Measurements from ENCODE around the gene SUPT7L. TPM values are rescaled to one million over a fixed set of nuclear protein-coding genes. Genes with fewer than 3 reads are reported as not detected.

SUPT7L gene
- total RNA-seq, 2 donors from 2014 or later, result 20.8 to 23.9 TPM

- Histone ChIP-seq H3K27ac (no peak overlapping the region), H3K36me3 (no peaks in the 10 kb centered on the region), H3K27me3 (no peaks in the 10 kb centered on the region), H3K9me3 (no peaks in the 10 kb centered on the region), H3K4me1 (peaks cover 6% of the 10 kb centered on the region), H3K4me3 (no peak overlapping the region), H3K9ac (ENCODE audit: low read depth in 2 of 2, low read length in 2 of 2) (no peak overlapping the region)
- intact Hi-C loops (cut with DNase I), result no loop called here
- no peak for DNase-seq
- TF ChIP-seq CTCF (IDR thresholded peaks at IDR 0.05), result no peak
Measured at GRCh38 chr2:27624943-27625342, 38.5 kb downstream of the SUPT7L start.

- Histone ChIP-seq H3K9ac (ENCODE audit: low read depth in 2 of 2, low read length in 2 of 2) (no peak overlapping the region), H3K9me3 (no peaks in the 10 kb centered on the region), H3K4me1 (no peaks in the 10 kb centered on the region), H3K27me3 (no peaks in the 10 kb centered on the region), H3K36me3 (no peaks in the 10 kb centered on the region), H3K27ac (no peak overlapping the region), H3K4me3 (no peak overlapping the region)
- DNase-seq, result no peak
- TF ChIP-seq CTCF (IDR thresholded peaks at IDR 0.05), result no peak
- intact Hi-C loops (cut with DNase I), result no loop called here
Measured at GRCh38 chr2:27622921-27623384, 40.5 kb downstream of the SUPT7L start.

GRCh38 chr2:27621524-27621923 is 41.9 kb downstream of the SUPT7L start:
- Histone ChIP-seq H3K36me3 (peaks cover 8% of the 10 kb centered on the region), H3K9ac (ENCODE audit: low read depth in 2 of 2, low read length in 2 of 2) (no peak overlapping the region), H3K9me3 (no peaks in the 10 kb centered on the region), H3K27ac (no peak overlapping the region), H3K4me1 (no peaks in the 10 kb centered on the region), H3K4me3 (no peak overlapping the region), H3K27me3 (no peaks in the 10 kb centered on the region)
- intact Hi-C loops (cut with DNase I), result no loop called here
- no peak for DNase-seq
- TF ChIP-seq CTCF (IDR thresholded peaks at IDR 0.05), result no peak

GRCh38 chr2:27615316-27615715 is 48.1 kb downstream of the SUPT7L start:
- Histone ChIP-seq H3K4me1 (no peaks in the 10 kb centered on the region), H3K9me3 (no peaks in the 10 kb centered on the region), H3K4me3 (no peak overlapping the region), H3K27ac (no peak overlapping the region), H3K36me3 (peaks cover 8% of the 10 kb centered on the region), H3K27me3 (no peaks in the 10 kb centered on the region), H3K9ac (ENCODE audit: low read depth in 2 of 2, low read length in 2 of 2) (no peak overlapping the region)
- DNase-seq, result no peak
- no peak for TF ChIP-seq CTCF (IDR thresholded peaks at IDR 0.05)
- intact Hi-C loops (cut with DNase I), result no loop called here

GRCh38 chr2:27613985-27614384 is 49.4 kb downstream of the SUPT7L start:
- no peak overlapping the region for H3K27ac ChIP-seq
- peaks cover 8% of the 10 kb centered on the region for H3K36me3 ChIP-seq
- no peak overlapping the region for H3K9ac ChIP-seq (ENCODE audit: low read depth in 2 of 2, low read length in 2 of 2)
- no peak for TF ChIP-seq CTCF (IDR thresholded peaks at IDR 0.05)
- H3K4me3 ChIP-seq, result no peak overlapping the region
- no peaks in the 10 kb centered on the region for H3K27me3 ChIP-seq
- no peaks in the 10 kb centered on the region for H3K4me1 ChIP-seq
- no peaks in the 10 kb centered on the region for H3K9me3 ChIP-seq
- intact Hi-C loops (cut with DNase I), result no loop called here
- DNase-seq, result no peak

GRCh38 chr2:27606611-27607010 is 56.8 kb downstream of the SUPT7L start:
- Histone ChIP-seq H3K9me3 (no peaks in the 10 kb centered on the region), H3K27ac (no peak overlapping the region), H3K4me1 (no peaks in the 10 kb centered on the region), H3K4me3 (no peak overlapping the region), H3K27me3 (no peaks in the 10 kb centered on the region), H3K9ac (ENCODE audit: low read depth in 2 of 2, low read length in 2 of 2) (no peak overlapping the region), H3K36me3 (peaks cover 6% of the 10 kb centered on the region)
- no peak for DNase-seq
- no peak for TF ChIP-seq CTCF (IDR thresholded peaks at IDR 0.05)
- intact Hi-C loops (cut with DNase I), result no loop called here

All from colonic mucosa (tissue), 4 donors.